HEK293 (cell line): Measurements from ENCODE around the gene DHX8.

Experiments
- BCL6B ChIP-seq: fragments of 450-650 bp; formaldehyde crosslinking; IDR thresholded peaks from 2 replicates; pipeline ENCODE4 v1.5.1; 2017; ENCODE audit warnings: missing biosample characterization, missing genetic modification characterization
- CTCF ChIP-seq: fragments of 450-650 bp; formaldehyde crosslinking; IDR thresholded peaks from 2 replicates; pipeline ENCODE4 v1.5.1; 2016; ENCODE audit warnings: missing biosample characterization, missing genetic modification characterization
- FEZF1 ChIP-seq: fragments of 450-650 bp; formaldehyde crosslinking; IDR thresholded peaks from 2 replicates; pipeline ENCODE4 v1.5.1; 2016; ENCODE audit warnings: missing biosample characterization, missing genetic modification characterization
- GLIS1 ChIP-seq: fragments of 450-650 bp; formaldehyde crosslinking; IDR thresholded peaks from 2 replicates; pipeline ENCODE4 v1.5.1; 2016; ENCODE audit warnings: missing biosample characterization, missing genetic modification characterization
- IKZF3 ChIP-seq: fragments of 450-650 bp; IDR thresholded peaks from 2 replicates; pipeline ENCODE4 v1.5.0; 2018; ENCODE audit warnings: missing biosample characterization, mild to moderate bottlenecking, missing genetic modification characterization, moderate library complexity
- KLF1 ChIP-seq: fragments of 450-650 bp; formaldehyde crosslinking; IDR thresholded peaks from 2 replicates; pipeline ENCODE4 v1.5.1; 2016; ENCODE audit warnings: missing biosample characterization, missing genetic modification characterization
- SALL2 ChIP-seq: fragments of 450-650 bp; formaldehyde crosslinking; IDR thresholded peaks from 2 replicates; pipeline ENCODE4 v1.5.0; 2017; ENCODE audit warnings: missing biosample characterization, mild to moderate bottlenecking, missing genetic modification characterization, borderline replicate concordance
- ZBTB10 ChIP-seq: fragments of 450-650 bp; formaldehyde crosslinking; IDR thresholded peaks from 2 replicates; pipeline ENCODE4 v1.5.1; 2016; ENCODE audit warnings: missing biosample characterization, missing genetic modification characterization
- ZBTB26 ChIP-seq: fragments of 450-650 bp; formaldehyde crosslinking; optimal IDR thresholded peaks from 2 replicates; pipeline ENCODE3; 2016; ENCODE audit warnings: missing biosample characterization, mild to moderate bottlenecking, missing genetic modification characterization
- ZFP37 ChIP-seq: fragments of 450-650 bp; formaldehyde crosslinking; IDR thresholded peaks from 2 replicates; pipeline ENCODE4 v1.5.1; 2016; ENCODE audit warnings: missing biosample characterization, missing genetic modification characterization
- ZNF114 ChIP-seq: fragments of 450-650 bp; formaldehyde crosslinking; IDR thresholded peaks from 2 replicates; pipeline ENCODE4 v1.5.0; 2017; ENCODE audit warnings: missing biosample characterization, missing genetic modification characterization
- ZNF133 ChIP-seq: fragments of 450-650 bp; formaldehyde crosslinking; IDR thresholded peaks from 2 replicates; pipeline ENCODE4 v1.5.1; 2016; ENCODE audit warnings: missing biosample characterization, missing genetic modification characterization
- ZNF16 ChIP-seq: fragments of 450-650 bp; formaldehyde crosslinking; IDR thresholded peaks from 2 replicates; pipeline ENCODE4 v1.5.1; 2016; ENCODE audit warnings: low read depth, missing biosample characterization, missing genetic modification characterization
- ZNF2 ChIP-seq: fragments of 450-650 bp; formaldehyde crosslinking; IDR thresholded peaks from 2 replicates; pipeline ENCODE4 v1.5.1; 2016; ENCODE audit warnings: missing biosample characterization, missing genetic modification characterization
- ZNF24 ChIP-seq: fragments of 450-650 bp; formaldehyde crosslinking; IDR thresholded peaks from 2 replicates; pipeline ENCODE4 v1.5.1; 2016; ENCODE audit warnings: missing biosample characterization, missing genetic modification characterization
- ZNF248 ChIP-seq: fragments of 450-650 bp; formaldehyde crosslinking; IDR thresholded peaks from 2 replicates; pipeline ENCODE4 v1.5.1; 2017; ENCODE audit warnings: missing biosample characterization, missing genetic modification characterization
- ZNF274 ChIP-seq, 2 experiments: fragments of 200-500 bp in 1 of 2; fragments of 450-650 bp in 1 of 2; sonication (Bioruptor generic) in 1 of 2; formaldehyde crosslinking in 1 of 2; IDR thresholded peaks; 2 replicates each; pipeline versions ENCODE4 v1.5.1 to v1.6.1; 2014 to 2016; ENCODE audit warnings: borderline replicate concordance in 1 of 2, inconsistent platforms in 1 of 2, low read length in 1 of 2, missing biosample characterization in 1 of 2, missing genetic modification characterization in 1 of 2
- ZNF292 ChIP-seq: fragments of 450-650 bp; formaldehyde crosslinking; IDR thresholded peaks from 2 replicates; pipeline ENCODE4 v1.5.1; 2016; ENCODE audit warnings: low read depth, missing biosample characterization, missing genetic modification characterization, borderline replicate concordance
- ZNF302 ChIP-seq: fragments of 450-650 bp; formaldehyde crosslinking; IDR thresholded peaks from 2 replicates; pipeline ENCODE4 v1.5.1; 2016; ENCODE audit warnings: missing biosample characterization, missing genetic modification characterization, low read depth
- ZNF324 ChIP-seq: fragments of 450-650 bp; formaldehyde crosslinking; IDR thresholded peaks from 2 replicates; pipeline ENCODE4 v1.5.1; 2016; ENCODE audit warnings: missing biosample characterization, missing genetic modification characterization
- ZNF350 ChIP-seq: fragments of 450-650 bp; formaldehyde crosslinking; IDR thresholded peaks from 2 replicates; pipeline ENCODE4 v1.5.0; 2017; ENCODE audit warnings: missing biosample characterization, mild to moderate bottlenecking, missing genetic modification characterization
- ZNF488 ChIP-seq: fragments of 450-650 bp; formaldehyde crosslinking; IDR thresholded peaks from 2 replicates; pipeline ENCODE4 v1.5.1; 2016; ENCODE audit warnings: missing biosample characterization, missing genetic modification characterization
- ZNF510 ChIP-seq: fragments of 450-650 bp; formaldehyde crosslinking; IDR thresholded peaks from 2 replicates; pipeline ENCODE4 v1.5.1; 2018; ENCODE audit warnings: mild to moderate bottlenecking, missing genetic modification characterization, missing biosample characterization; ENCODE audit not compliant: insufficient replicate concordance
- ZNF513 ChIP-seq: fragments of 450-650 bp; IDR thresholded peaks from 2 replicates; pipeline ENCODE4 v1.5.1; 2018; ENCODE audit warnings: missing biosample characterization, missing genetic modification characterization
- ZNF530 ChIP-seq: fragments of 450-650 bp; formaldehyde crosslinking; IDR thresholded peaks from 2 replicates; pipeline ENCODE4 v1.5.1; 2016; ENCODE audit warnings: low read depth, missing biosample characterization, missing genetic modification characterization
- ZNF596 ChIP-seq: fragments of 450-650 bp; IDR thresholded peaks from 2 replicates; pipeline ENCODE4 v1.5.0; 2018; ENCODE audit warnings: missing biosample characterization, mild to moderate bottlenecking, missing genetic modification characterization, moderate library complexity
- ZNF600 ChIP-seq: fragments of 450-650 bp; formaldehyde crosslinking; IDR thresholded peaks from 2 replicates; pipeline ENCODE4 v1.5.1; 2016; ENCODE audit warnings: missing biosample characterization, missing genetic modification characterization
- ZNF621 ChIP-seq: fragments of 450-650 bp; formaldehyde crosslinking; IDR thresholded peaks from 2 replicates; pipeline ENCODE4 v1.5.1; 2017; ENCODE audit warnings: missing biosample characterization, missing genetic modification characterization
- ZNF701 ChIP-seq: fragments of 450-650 bp; formaldehyde crosslinking; IDR thresholded peaks from 2 replicates; pipeline ENCODE4 v1.5.1; 2016; ENCODE audit warnings: missing biosample characterization, missing genetic modification characterization
- ZNF830 ChIP-seq: fragments of 450-650 bp; IDR thresholded peaks from 2 replicates; pipeline ENCODE4 v1.5.0; 2018; ENCODE audit warnings: missing biosample characterization, missing genetic modification characterization, low read depth, mild to moderate bottlenecking, moderate library complexity
- ZSCAN23 ChIP-seq: fragments of 450-650 bp; formaldehyde crosslinking; IDR thresholded peaks from 2 replicates; pipeline ENCODE4 v1.5.1; 2016; ENCODE audit warnings: missing biosample characterization, missing genetic modification characterization

The DHX8 gene

GRCh38 chr17:43536236-43536992 lies 52.6 kb downstream of the DHX8 start (continued):
- TF ChIP-seq ZNF2 (tag by site-specific recombination) (0 out of 2 replicates have a peak, but pooled peaks have one; percentile 15), CTCF (tag by site-specific recombination) (no peak), ZNF596 (no peak), ZSCAN23 (tag by site-specific recombination) (no peak), ZNF513 (tag by site-specific recombination) (no peak), ZNF510 (tag by site-specific recombination) (no peak), SALL2 (no peak), ZNF16 (tag by site-specific recombination) (no peak), ZNF302 (tag by site-specific recombination) (no peak), ZNF324 (tag by site-specific recombination) (no peak), GLIS1 (tag by site-specific recombination) (0 out of 2 replicates have a peak, but pooled peaks have one; percentile 4), ZNF248 (no peak), ZFP37 (tag by site-specific recombination) (no peak), ZNF530 (tag by site-specific recombination) (no peak), ZBTB26 (tag by site-specific recombination) (no peak), BCL6B (no peak), ZNF292 (tag by site-specific recombination) (no peak), ZNF274 (IDR thresholded peaks at IDR 0.05; ENCODE audit: low read length) (no peak), ZNF274 (tag by site-specific recombination; IDR thresholded peaks at IDR 0.05; ENCODE audit: borderline replicate concordance) (no peak), ZNF350 (no peak), ZBTB10 (tag by site-specific recombination) (no peak), ZNF701 (tag by site-specific recombination) (no peak), FEZF1 (peak; percentile 84), IKZF3 (no peak), KLF1 (tag by site-specific recombination) (0 out of 2 replicates have a peak, but pooled peaks have one; percentile 41), ZNF488 (tag by site-specific recombination) (no peak), ZNF114 (tag by site-specific recombination) (no peak), ZNF600 (tag by site-specific recombination) (no peak), ZNF830 (tag by site-specific recombination) (no peak), ZNF133 (tag by site-specific recombination) (no peak), ZNF24 (tag by site-specific recombination) (no peak), ZNF621 (tag by site-specific recombination) (no peak)
